Activated CD8-positive, alpha-beta memory T cell treated with anti-CD3 and anti-CD28 coated beads for 48 hours (primary cell): Measurements from ENCODE around the gene CHRNA1.
A peak's percentile ranks its signal among the peaks of the same experiment; 100 is the strongest.

Experiments
- DNase-seq, 3 experiments: peaks; one replicate each; pipeline ENCODE4 v3.0.0-alpha.2; 2020; ENCODE audit warnings: low read depth in 2 of 3, low spot score in 2 of 3

The CHRNA1 gene

GRCh38 chr2:174761837-174762236 lies 2.4 kb downstream of the CHRNA1 start:
- DNase-seq, result no peak

GRCh38 chr2:174760845-174761473 lies 3.3 kb downstream of the CHRNA1 start:
- no peak for DNase-seq

DNA sequence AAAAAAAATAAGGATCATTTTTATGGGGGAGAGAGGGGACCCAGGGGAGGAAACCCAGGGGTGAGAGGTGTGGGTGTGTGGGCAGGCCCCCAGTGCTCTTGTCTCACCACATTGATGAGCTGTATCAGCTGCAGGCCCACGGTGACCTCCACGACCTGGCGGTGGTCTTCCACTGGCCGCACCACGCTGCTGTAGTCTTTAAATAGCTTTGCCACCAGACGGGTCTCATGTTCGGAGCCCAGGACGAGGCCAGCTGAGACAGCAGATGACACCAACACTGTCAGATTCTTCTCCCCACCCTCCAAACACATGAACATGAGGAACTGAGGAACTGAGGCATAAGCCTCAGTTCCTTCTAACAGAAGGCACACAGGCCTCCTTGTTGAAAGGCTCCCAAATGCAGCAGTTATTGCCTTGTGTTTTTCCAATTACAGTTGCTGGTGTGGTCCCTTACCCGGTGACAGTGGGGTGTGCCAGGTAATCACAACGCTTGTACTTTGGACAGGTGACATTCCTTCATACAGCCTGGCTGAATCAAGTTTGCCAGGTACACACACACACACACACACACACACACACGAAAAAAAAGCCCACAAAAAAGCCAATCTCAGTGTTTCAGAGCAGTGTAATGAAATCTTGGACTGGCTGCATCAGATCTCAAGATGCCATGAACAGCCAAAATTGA lies 4.7 kb downstream of the CHRNA1 start:
- DNase-seq, result no peak

DNA sequence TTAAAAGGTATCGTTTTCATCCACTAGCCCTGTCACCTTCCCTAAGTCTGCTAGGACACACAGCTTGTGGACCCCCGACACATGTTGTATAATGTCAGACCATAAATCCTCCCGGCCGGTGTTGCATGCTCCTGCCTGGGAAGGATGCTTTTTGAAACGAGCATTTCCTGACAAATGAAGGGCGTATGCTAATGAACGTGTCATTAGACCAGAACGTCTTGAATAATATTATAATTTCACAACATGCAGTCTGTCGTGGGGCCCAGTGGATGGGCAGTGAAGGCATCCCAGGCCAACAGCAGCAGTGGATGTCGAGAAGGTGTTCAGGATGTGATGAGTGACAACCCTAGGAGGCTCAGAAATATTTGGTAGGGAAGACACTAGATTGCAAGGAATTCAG lies 7.5 kb downstream of the CHRNA1 start:
- DNase-seq, result no peak

DNA sequence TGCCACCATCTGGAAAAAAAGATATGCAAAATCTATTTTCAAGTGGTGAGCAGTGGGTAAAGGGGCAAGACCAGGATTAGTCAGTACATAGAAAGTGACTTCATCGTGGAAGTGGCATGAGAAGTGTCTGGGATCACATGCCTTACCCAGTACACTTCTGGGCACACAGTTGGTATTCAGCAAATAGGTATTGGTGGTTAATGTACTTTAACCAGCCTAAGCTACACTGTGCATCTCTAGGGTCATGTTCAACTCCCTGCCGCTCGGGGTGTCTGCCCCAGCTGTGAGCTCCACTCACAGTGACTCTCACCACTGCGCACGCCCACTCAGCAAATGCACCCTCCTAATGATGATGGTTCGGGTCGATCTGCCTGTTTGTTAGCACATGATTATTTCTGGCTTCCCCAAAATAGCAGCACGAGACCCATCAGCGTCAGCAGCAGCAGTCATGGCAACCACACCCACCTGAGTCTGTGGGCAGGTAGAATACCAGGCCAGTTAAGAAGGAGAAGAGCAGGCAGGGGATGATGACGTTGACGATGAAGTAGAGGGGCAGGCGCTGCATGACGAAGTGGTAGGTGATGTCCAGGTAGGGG lies 11.1 kb downstream of the CHRNA1 start:
- DNase-seq, result no peak

- no peak for DNase-seq
These were observed 11.8 kb downstream of the CHRNA1 start for GRCh38 chr2:174752403-174753037.

DNA sequence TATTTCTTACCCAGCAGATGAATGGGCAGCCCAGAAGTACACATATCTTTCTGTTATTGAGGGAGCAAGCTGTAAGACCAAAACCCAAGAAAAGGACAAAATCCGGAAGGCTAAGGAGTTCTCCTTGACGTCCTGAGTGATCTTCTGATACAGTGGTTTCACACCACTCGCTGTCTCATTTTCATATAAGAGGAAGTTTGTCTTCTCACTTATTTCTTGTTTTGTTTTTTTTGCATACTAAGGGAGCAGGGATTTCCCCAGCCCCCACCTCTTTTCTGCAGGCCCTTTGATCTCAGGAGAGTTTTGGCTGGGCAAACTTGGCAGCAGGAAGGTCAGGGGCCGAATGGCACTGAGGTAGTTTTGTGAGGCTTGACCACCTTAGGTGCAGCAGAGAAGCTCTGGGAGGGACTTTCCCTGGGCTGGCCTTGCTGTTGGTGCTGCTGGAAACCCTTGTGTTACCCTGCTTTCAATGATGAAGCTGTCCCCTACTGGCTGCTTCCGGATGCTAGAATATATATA lies 13.3 kb downstream of the CHRNA1 start:
- no peak for DNase-seq

DNA sequence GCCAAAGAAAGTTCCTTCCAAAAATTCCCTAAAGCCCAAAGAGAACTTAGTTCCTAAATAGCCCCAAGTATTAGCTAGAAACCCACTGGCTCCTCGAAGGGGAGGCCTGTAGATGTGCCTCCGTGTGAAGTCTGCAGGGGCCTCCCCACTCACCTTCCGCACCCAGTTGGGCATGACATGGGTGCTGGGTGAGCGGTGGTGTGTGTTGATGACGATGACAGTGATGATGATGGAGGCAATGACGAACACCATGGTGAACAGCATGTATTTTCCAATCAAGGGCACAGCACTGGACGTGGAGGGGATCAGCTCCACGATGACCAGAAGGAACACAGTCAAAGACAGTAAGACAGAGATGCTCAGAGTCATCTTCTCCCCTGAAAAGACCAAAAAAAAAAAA lies 14.5 kb downstream of the CHRNA1 start:
- no peak for DNase-seq

GRCh38 chr2:174748948-174749347 lies 15.3 kb downstream of the CHRNA1 start:
- peak in 1 of 3 experiments; percentile 55 for DNase-seq

DNA sequence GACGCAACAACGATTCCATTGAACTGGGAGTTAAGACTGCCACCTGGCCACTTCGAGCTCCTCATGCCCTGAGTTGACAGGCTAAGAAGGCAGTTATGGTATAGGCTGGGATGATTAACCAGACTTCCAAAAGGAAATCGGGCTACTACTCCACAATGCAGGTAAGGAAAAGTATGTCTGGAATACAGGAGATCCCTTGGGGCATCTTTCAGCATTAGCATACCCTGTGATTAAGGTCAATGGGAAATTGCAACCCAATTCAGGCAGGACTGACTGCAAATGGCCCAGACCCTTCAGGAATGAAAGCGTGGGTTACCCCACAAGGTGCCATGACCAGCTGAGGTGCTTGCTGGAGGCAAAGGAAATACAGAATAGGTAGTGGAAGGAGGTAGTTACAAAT lies 19.1 kb downstream of the CHRNA1 start:
- DNase-seq, result no peak

GRCh38 chr2:174744111-174744510 lies 20.2 kb downstream of the CHRNA1 start:
- DNase-seq, result no peak

DNA sequence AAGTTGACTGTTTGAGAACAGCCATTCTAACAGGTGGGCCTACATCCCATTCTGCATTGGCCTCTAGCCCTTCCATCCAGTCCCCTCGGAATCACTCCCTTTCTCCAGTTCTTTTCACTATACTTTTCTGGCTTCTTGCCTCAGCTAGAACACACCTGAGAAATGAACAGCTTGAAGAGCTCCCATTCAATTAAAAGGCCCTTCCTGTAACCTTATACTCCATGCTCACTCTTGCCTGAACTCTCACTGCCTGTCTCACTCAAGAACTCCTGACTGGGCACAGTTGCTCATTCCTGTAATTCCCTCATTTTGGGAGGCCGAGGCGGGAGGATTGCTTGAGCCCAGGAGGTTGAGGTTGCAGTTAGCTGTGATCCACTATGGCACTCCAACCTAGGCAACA lies 23.6 kb downstream of the CHRNA1 start:
- DNase-seq, result no peak

DNA sequence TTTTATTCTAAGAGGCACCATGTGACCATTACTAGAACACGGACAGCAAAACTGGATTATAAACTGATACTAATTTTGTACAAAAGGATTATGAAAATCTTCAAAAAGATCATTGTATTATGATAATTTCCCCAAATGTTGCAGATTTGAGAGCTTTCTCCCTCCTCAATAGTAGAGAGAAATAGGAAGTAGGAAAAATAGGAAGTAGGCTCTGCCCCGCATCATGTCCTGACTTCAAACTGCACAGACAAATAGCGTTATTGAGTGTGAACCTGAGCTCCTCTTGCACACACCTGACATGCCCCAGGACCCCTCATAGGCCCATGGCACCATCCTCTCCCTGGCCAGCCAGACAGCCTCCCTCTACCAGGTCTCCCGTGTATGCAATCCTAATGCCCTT lies 25.4 kb downstream of the CHRNA1 start:
- DNase-seq, result no peak

DNA sequence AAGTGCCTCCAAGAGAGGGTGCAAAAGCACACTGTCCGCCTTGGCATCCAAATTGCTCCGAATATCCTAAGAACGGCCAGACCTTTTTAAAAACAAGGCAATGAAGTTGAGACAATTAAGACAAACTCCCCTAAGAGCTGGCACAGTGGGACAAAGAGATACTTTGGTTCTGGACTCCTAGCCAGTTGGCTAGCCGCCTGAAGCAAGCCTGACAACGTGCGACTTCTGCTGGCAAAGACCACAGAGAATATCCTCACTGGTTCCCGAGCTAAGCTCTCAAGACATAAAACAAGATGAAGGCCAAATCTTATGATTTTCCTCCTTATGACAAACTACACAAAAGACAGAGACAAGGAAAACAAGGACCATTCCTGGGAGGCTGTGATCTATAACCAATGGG lies 32.7 kb downstream of the CHRNA1 start:
- no peak for DNase-seq

GRCh38 chr2:174730698-174731018 lies 33.6 kb downstream of the CHRNA1 start:
- no peak for DNase-seq

- no peak for DNase-seq
These were observed 34.2 kb downstream of the CHRNA1 start for GRCh38 chr2:174729797-174730697.

DNA sequence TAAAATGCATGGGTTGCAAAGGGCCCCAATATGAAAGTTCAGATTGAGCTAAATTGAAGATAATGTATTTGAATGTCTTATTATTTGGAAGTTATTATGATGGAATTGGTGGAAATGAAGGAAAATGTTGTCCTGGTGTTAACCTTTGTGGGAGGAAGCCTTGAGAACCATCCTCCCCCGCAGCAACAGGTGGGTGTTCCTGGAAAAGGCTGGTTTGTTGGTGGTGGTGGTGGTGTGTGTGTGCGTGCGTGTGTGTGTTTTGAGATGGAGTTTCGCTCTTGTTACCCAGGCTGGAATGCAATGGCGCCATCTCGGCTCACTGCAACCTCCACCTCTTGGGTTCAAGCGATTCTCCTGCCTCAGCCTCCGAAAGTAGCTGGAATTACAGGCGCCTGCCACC lies 36.2 kb downstream of the CHRNA1 start:
- no peak for DNase-seq

DNA sequence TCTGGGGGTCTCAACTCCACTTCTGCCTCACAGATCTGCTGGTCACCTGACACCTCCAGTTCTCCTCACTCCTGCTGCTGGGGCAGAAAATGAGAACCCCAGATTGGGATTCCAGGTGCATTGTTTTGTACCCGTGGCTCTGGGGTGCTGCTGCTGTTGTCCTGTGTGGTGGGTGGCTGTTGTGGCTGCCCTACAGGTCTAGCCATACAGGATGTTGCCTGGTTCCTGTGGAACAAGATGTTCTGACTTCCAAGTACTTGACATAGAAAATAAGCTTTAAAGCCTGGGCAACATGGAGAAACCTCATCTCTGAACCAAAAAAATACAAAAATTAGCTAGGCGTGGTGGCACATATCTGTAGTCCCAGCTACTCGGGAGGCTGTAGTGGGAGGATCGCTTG lies 38.1 kb downstream of the CHRNA1 start:
- no peak for DNase-seq

DNA sequence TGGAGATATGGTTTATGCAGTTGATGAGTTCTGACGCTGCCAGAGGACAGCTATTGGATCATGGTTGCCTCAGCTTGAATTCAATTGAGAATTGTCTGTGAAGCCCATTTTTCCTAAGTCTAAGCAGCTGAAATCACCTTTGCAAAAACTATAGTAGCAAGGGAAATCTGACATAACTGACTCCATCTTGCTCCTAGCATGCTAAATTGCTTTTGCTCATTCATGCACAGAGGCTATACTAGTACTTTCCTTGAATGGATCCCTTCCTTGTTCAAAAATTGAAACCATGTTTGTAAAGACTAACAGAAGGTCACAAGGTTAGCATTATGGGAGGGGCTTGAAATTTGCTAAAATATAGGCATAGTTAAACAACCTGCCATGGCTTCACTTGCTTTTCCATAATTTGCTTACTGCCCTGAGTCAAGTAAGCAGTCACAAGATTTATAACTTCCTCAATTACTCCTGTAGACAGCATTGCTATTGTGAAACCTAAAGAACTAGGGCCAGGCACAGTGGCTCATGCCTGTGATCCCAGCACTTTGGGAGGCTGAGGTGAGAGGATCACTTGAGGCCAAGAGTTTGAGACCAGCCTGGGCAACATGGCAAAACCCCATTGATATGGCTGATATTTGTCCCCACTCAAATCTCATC lies 41.2 kb downstream of the CHRNA1 start:
- no peak for DNase-seq

DNA sequence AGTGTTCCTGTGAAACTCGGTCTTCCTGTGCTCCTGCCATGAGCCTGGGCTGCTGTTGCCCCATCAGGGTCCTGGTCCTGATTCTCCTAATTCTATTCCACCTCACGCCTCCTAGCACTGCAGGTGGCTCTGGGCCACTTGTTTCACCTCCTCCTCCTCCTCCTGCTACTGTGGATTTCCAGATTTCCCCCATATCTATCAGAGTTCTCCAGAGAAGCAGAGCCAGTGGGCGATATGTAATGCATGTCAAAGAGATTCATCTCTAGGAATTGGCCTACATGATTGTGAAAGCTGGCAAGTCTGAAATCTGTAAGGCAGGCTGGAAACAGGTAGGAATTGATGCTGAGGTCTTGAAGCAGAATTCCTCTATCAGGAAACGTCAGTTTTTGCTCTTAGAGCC lies 45.3 kb downstream of the CHRNA1 start:
- no peak for DNase-seq

- DNase-seq, result no peak
These were observed 45.7 kb downstream of the CHRNA1 start for GRCh38 chr2:174718591-174718990.
